ENCODE data around the gene SASH1. TPM values are rescaled to one million over a fixed set of nuclear protein-coding genes. Genes with fewer than 3 reads are reported as not detected.

Gene SASH1
- total RNA-seq, 1 experiment from 2014 or later, result 33.2 TPM

- H3K27me3 ChIP-seq (ENCODE audit: insufficient read depth, low read length), result no peaks in the 10 kb centered on the region
- H4K20me1 ChIP-seq (ENCODE audit: control insufficient read depth, insufficient read depth, insufficient read length), result no peaks in the 10 kb centered on the region
- Mint-ChIP-seq H3K4me3 (no peak overlapping the region), H3K27ac (peak overlapping the region in 1 of 3 experiments; percentile 59; a peak in 1 of 7 replicates), H3K27me3 (ENCODE audit: low read depth) (no peaks in the 10 kb centered on the region), H3K9me3 (no peaks in the 10 kb centered on the region), H3K36me3 (ENCODE audit: insufficient read depth in 1 of 3, low read depth in 3 of 3) (0 out of 7 replicates have a peak, but pooled peaks cover 0 to 3% (median 0%) of the 10 kb centered on the region in 3 experiments), H3K4me1 (peaks cover 10 to 16% of the 10 kb centered on the region in 2 experiments)
- H2BK12ac ChIP-seq (ENCODE audit: insufficient read length, low read depth, low read length), result no peak overlapping the region
- no peak overlapping the region for H2BK20ac ChIP-seq (ENCODE audit: low read depth, low read length, poor library complexity, severe bottlenecking)
- no peak overlapping the region for H2BK15ac ChIP-seq (ENCODE audit: low read depth, low read length)
- no peak overlapping the region for H3K18ac ChIP-seq (ENCODE audit: insufficient read length, low read depth, low read length)
- no peaks in the 10 kb centered on the region for H3K79me1 ChIP-seq (ENCODE audit: insufficient read depth, low read depth, low read length, poor library complexity, severe bottlenecking)
- H4K91ac ChIP-seq (ENCODE audit: insufficient read length, low read depth, low read length), result no peak overlapping the region
- no peak overlapping the region for H4K5ac ChIP-seq (ENCODE audit: insufficient read length, low read depth, low read length)
- H3K4ac ChIP-seq (ENCODE audit: low read depth, low read length), result no peak overlapping the region
- no peaks in the 10 kb centered on the region for H3K4me1 ChIP-seq (ENCODE audit: insufficient read depth, low read length)
- no peak overlapping the region for H3K14ac ChIP-seq (ENCODE audit: insufficient read depth, low read length)
- H2AFZ ChIP-seq (ENCODE audit: low read length), result no peak overlapping the region
- no peak overlapping the region for H2AK5ac ChIP-seq (ENCODE audit: insufficient read length, low read length)
- DNase-seq, result no peak
- peaks cover under 1% of the 10 kb centered on the region for H3K23me2 ChIP-seq (ENCODE audit: insufficient read length, low read depth, low read length, poor library complexity, severe bottlenecking)
- H3K4me2 ChIP-seq (ENCODE audit: insufficient read depth, insufficient read length, low read length), result no peak overlapping the region
- no peak overlapping the region for H3T11ph ChIP-seq (ENCODE audit: low read length)
- no CpG with 5 or more reads among the region's 4 CpGs for WGBS (ENCODE audit: extremely low coverage, insufficient read length, low lambda C conversion rate)
- H3K9me3 ChIP-seq (ENCODE audit: control insufficient read depth, low read depth, low read length), result no peaks in the 10 kb centered on the region
- no peak overlapping the region for H3K9ac ChIP-seq (ENCODE audit: extremely low read depth, insufficient read length, low read length)
- H3K23ac ChIP-seq (ENCODE audit: insufficient read length, low read depth, low read length), result no peak overlapping the region
- H4K8ac ChIP-seq (replicated peaks; ENCODE audit: insufficient read length, low read depth, low read length), result no peak overlapping the region
- no peak overlapping the region for H2BK5ac ChIP-seq (ENCODE audit: insufficient read length, low read length)
- H2BK120ac ChIP-seq (ENCODE audit: low read depth, low read length, poor library complexity, severe bottlenecking), result no peak overlapping the region
- H3K56ac ChIP-seq (ENCODE audit: insufficient read length, low read depth, low read length), result no peak overlapping the region
- no peaks in the 10 kb centered on the region for H3K79me2 ChIP-seq (ENCODE audit: insufficient read depth, low read length)
- H3K27ac ChIP-seq (ENCODE audit: insufficient read length, low read depth, low read length), result no peak overlapping the region
- no peak for TF ChIP-seq CTCF (conservative IDR thresholded peaks at IDR 0.05)
Measured at GRCh38 chr6:148459238-148459637, 116.6 kb downstream of the SASH1 start.
